ENCODE data around the gene OR4X2.
A peak's percentile ranks its signal among the peaks of the same experiment; 100 is the strongest.
"Not testable (repeated sequence)": the region's sequence is repeated elsewhere in the genome, so short reads cannot be mapped to it uniquely, and the experiment has no call there.

The OR4X2 gene, protein sequence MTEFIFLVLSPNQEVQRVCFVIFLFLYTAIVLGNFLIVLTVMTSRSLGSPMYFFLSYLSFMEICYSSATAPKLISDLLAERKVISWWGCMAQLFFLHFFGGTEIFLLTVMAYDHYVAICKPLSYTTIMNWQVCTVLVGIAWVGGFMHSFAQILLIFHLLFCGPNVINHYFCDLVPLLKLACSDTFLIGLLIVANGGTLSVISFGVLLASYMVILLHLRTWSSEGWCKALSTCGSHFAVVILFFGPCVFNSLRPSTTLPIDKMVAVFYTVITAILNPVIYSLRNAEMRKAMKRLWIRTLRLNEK

GRCh38 chr11:48244804-48245203, at the start of gene OR4X2:
OR4X2 (plus strand) TSS chr11:48245104; CDS start chr11:48245104, 0 bp downstream.
- no peak for DNase-seq (ENCODE audit: low spot score)

DNA sequence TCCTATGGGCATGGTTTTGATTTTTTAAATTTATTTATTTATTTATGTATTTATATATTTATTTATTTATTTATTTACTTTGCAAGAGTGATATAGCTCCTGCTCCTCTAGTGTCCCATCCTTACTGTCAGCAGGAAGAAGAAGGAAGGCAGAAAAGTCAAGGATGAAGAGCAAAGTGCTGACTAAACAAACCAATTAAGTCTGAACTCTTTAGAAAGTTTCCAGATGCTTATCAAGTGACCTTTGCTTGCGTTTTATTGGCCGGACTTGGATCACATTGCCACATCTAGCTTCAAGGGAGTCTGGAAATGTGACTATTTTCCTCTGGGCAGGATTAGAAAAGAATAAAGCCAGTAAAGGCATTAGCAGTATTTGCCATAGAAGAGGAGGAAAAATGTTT, 37.0 kb upstream of the OR4X2 start:
- DNase-seq (ENCODE audit: low spot score): no peak

- peak; percentile 10 for DNase-seq (ENCODE audit: low spot score)
Observed at GRCh38 chr11:48210052-48210451, 34.9 kb upstream of the OR4X2 start.

DNA sequence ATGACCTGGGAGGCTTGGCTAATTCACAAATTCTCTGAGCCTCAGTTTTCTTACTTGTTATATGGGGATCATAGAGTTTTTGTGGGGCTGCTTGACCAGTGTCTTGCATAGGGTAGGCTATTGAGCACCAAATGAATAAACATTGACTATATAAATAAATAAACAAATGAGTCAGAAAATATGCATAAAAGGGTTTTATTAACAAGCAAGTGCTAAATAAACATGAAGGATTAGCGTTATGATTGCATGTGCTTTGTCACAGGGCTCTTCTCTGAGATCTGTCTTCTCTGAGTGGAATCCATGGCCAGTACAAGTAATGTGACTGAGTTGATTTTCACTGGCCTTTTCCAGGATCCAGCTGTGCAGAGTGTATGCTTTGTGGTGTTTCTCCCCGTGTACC, 28.4 kb upstream of the OR4X2 start, which contains the start of gene OR4B1:
OR4B1 (plus strand) TSS at position 301 of the 400 bp plus-strand sequence; CDS start at position 301, 0 bp downstream.
- DNase-seq (ENCODE audit: low spot score): no peak

DNA sequence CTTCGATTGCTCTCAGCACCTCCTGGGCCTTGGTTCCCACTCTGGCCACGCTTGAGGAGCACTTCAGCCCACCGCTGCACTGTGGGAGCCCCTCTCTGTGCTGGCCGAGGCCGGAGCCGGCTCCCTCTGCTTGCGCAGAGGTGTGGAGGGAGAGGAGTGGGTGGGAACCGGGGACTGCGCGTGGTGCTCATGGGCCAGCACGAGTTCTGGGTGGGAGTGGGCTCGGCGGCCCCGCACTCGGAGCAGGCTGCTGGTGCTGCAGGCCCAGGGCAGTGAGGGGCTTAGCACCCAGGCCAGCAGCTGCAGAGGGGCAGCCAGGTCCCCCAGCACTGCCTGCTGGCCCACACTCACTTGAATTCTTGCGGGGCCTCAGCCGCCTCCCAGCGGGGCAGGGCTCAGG, 16.1 kb upstream of the OR4X2 start:
- DNase-seq (ENCODE audit: low spot score): no peak

- DNase-seq (ENCODE audit: low spot score): not testable (repeated sequence)
Observed at GRCh38 chr11:48230057-48230456, 14.8 kb upstream of the OR4X2 start.

DNA sequence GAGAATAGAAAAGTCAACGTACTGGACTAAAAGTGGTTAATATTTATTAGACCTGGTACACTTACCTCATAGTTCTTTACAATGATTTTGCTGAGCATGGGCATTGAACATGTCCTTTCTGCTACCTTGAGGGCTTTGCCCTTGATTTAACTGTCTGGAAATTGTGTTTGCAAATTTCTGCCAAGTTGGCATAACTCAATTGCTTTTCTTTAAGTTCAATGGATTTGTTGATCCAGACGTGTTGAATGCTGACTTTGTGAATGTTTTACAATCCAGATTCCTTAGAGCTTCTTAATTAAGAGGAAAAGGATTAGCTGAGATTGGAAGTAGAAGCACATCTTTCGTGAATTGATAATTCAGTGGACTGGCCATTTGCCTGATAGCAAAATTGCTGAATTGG, 7.2 kb upstream of the OR4X2 start:
- DNase-seq (ENCODE audit: low spot score): no peak

- DNase-seq (ENCODE audit: low spot score): no peak
Observed at GRCh38 chr11:48242501-48242900, 2.4 kb upstream of the OR4X2 start.

DNA sequence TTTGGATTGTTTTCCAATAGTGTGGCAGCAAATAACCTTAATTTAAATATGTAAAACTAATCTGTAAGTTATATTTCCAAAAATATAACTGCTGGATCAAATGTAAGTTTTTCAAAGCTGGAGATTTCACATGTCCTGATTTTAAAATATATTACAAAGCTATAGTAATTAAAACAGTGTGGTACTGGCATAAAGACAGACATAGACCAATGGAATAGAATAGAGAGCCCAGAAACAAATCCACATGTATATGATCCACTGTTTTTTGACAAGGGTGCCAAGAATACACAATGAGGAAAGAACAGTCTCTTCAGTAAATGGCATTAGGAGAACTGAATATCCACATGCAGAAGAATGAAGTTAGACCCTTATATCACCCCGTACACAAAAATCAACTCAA, 4.0 kb downstream of the OR4X2 start:
- DNase-seq (ENCODE audit: low spot score): no peak

GRCh38 chr11:48261600-48261999, 16.7 kb downstream of the OR4X2 start:
- DNase-seq (ENCODE audit: low spot score): no peak

GRCh38 chr11:48263423-48263911, 18.6 kb downstream of the OR4X2 start, which contains the start of gene OR4X1:
OR4X1 (plus strand) TSS chr11:48263861; CDS start chr11:48263861, 0 bp downstream.
- no peak for DNase-seq (ENCODE audit: low spot score)

- no peak for DNase-seq (ENCODE audit: low spot score)
Observed at GRCh38 chr11:48270621-48271020, 25.7 kb downstream of the OR4X2 start.

GRCh38 chr11:48272606-48273005, 27.7 kb downstream of the OR4X2 start:
- no peak for DNase-seq (ENCODE audit: low spot score)
